ENCODE measurements around the gene LYZL2.

- TF ChIP-seq CTCF (IDR thresholded peaks at IDR 0.05) (peak; percentile 59 to 78 (median 71)), POLR2A (IDR thresholded peaks at IDR 0.05) (no peak)
Measured at GRCh38 chr10:30671026-30671616, 41.6 kb upstream of the LYZL2 start.

All from esophagus squamous epithelium (tissue), 4 donors.